NCI-H187 (cell line): ENCODE measurements around the gene SLC30A7.
"Not testable (repeated sequence)": the region's sequence is repeated elsewhere in the genome, so short reads cannot be mapped to it uniquely, and the experiment has no call there.

Experiments
- DNase-seq, 2 experiments: peaks; one replicate each; lab custom pipeline; 2025; lab: John Stamatoyannopoulos, UW

Gene SLC30A7, protein sequence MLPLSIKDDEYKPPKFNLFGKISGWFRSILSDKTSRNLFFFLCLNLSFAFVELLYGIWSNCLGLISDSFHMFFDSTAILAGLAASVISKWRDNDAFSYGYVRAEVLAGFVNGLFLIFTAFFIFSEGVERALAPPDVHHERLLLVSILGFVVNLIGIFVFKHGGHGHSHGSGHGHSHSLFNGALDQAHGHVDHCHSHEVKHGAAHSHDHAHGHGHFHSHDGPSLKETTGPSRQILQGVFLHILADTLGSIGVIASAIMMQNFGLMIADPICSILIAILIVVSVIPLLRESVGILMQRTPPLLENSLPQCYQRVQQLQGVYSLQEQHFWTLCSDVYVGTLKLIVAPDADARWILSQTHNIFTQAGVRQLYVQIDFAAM

GRCh38 chr1:100895540-100896480, at the start of gene SLC30A7:
Gene SLC30A7, plus strand, starts transcription at chr1:100896090. Its CDS starts 173 bp downstream, at chr1:100896263.
- DNase-seq: peak; percentile 75 to 77

GRCh38 chr1:100847361-100848082, 48.4 kb upstream of the SLC30A7 start:
- no peak for DNase-seq

- no peak for DNase-seq
Observed at GRCh38 chr1:100851726-100852125, 44.2 kb upstream of the SLC30A7 start.

GRCh38 chr1:100852976-100853375, 42.9 kb upstream of the SLC30A7 start:
- no peak for DNase-seq

- DNase-seq: not testable (repeated sequence)
Observed at GRCh38 chr1:100855116-100855515, 40.8 kb upstream of the SLC30A7 start.

- DNase-seq: no peak
Observed at GRCh38 chr1:100860397-100860991, 35.4 kb upstream of the SLC30A7 start.

GRCh38 chr1:100861379-100861778, 34.5 kb upstream of the SLC30A7 start:
- DNase-seq: no peak

GRCh38 chr1:100862591-100862990, 33.3 kb upstream of the SLC30A7 start:
- no peak for DNase-seq

GRCh38 chr1:100866041-100866900, 29.6 kb upstream of the SLC30A7 start:
- DNase-seq: no peak

DNA sequence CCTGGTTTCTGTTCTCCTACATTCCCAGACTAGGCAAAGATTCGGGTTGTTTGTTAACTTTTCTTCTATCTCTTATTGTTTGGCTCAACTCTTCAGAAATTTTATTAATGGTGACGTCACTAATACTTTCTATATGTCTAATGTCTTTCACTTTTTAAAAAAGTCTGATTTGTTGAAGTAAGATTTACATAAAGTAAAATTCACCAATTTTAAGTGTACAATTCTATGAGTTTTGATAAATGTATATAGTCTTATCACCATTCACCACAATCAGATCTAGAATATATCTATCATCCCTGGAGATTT, 29.0 kb upstream of the SLC30A7 start:
- DNase-seq: no peak

- DNase-seq: no peak
Observed at GRCh38 chr1:100868364-100868995, 27.4 kb upstream of the SLC30A7 start.

- no peak for DNase-seq
Observed at GRCh38 chr1:100869996-100870395, 25.9 kb upstream of the SLC30A7 start.

DNA sequence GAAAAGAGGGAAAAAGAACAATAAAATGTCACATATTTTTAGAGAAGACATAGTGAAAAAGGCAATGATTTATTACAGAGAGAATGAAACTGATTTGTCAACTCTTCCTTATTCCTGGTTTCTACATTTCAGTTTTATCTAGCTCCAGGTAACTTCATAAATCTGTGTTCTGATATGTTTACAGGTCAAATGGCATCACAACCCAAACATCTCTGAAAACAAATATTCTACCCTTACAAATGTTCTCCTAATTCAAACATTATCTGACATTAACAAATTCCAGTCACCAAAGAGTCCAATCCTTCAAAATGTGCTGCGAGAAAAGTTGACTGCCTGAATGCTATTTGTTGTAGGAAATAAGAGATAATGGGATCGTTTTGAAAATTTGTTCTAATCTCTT, 21.5 kb upstream of the SLC30A7 start:
- no peak for DNase-seq

DNA sequence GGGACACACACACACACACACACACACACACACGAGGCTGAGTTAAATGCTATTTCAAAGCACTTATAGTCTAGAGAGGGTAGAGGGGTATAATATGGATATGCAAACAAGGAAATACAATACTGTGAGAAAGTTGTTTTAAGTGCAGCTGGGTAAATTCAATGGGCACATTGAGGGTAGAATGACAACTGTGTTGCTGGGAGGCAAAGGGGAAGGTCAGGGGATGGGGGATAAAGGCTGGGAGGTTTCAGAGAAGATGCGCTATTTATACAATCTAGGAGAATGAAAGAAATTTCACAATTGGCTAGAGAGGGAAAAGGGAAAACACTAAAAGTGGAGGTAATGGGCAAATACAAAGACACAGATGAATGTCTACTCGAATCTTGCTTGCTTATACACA, 20.7 kb upstream of the SLC30A7 start:
- DNase-seq: no peak

DNA sequence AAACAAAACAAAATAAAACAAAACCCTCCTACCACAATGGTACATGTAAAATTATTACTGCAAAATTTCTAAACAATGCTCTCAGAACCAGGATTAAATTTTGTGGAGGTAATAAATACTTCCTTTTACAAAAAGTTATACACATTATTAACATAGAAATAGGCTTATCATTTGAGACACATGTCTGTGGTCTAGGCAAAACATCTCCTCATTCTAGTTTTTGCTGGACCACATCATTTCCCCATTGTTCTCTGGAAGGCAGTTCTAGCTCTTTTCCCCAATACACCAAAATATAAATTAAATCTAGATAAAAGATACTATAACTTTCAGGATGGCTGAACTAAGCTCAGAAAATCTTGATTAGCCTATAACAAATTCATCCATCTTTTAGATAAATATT, 19.6 kb upstream of the SLC30A7 start:
- no peak for DNase-seq

DNA sequence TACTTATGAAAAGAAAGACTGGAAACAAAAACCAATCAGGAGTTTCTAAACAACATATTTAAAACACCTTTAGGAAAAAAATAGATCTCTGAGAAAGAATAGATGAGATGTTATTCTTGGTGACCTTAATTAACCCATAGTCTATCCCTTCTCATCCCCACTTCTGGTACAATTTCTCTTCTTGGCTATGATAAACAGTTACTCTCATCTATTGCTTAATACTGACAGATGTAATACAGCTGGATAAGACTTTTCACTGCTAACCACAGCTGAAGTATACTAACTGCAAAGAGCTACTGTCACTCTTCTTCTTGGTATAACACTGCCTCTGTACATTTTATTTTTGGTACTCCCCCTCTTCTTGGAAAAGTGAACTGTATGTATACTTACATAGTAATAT, 16.5 kb upstream of the SLC30A7 start:
- no peak for DNase-seq

DNA sequence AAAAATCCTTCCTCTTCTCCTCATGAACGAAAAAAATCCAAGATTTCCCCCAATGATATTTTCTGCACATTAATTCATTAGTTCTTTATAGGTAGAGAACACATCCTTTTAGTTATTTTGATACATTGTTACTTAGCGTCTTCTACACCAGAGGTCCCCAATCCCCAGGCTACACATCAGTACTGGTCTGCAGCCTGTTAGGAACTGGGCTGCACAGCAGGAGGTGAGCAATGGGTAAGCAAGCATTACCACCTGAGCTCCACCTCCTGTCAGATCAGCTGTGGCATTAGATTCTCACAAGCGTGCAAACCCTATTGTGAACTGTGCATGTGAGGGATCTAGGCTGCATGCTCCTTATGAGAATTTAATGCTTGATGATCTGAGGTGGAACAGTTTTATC, 14.2 kb upstream of the SLC30A7 start:
- DNase-seq: no peak

GRCh38 chr1:100882698-100883097, 13.2 kb upstream of the SLC30A7 start:
- no peak for DNase-seq

DNA sequence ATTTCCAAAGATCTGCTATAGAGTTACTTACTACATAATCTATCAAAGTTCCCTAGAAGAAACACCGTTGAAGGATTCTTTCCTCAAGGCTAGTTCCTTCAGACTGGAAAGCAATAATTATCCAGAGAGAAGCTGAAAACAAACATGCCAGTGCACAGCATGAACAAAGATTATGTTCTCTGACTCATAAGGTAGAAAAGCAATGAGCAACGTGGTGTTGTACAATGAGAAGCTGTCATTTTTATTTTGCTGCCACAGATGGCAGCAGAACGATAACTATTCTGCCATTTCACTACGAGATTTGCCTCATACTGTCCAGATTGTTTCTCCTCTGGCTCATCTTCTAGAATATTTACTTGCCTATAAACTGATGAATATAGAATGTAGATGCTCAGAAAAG, 11.9 kb upstream of the SLC30A7 start:
- DNase-seq: no peak

DNA sequence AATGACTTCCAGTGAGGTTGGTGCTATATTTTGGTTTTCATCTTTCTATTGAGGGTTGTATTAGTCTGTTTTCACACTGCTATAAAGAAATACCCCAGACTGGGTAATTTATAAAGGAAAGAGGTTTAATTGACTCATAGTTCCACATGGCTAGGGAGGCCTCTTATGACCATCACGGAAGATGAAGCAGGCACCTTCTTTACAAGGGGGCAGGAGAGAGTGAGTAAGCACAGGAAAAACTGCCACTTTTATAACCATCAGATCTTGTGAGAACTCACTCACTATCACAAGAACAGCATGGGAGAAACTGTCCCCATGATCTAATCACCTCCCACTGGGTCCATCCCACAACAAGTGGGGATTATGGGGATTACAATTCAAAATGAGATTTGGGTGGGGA, 6.9 kb upstream of the SLC30A7 start:
- not testable (repeated sequence) for DNase-seq
